OCI-LY1 (cell line): ENCODE data around the gene FYCO1.

ENCODE experiments used
- H2AFZ ChIP-seq: fragments of 200-600 bp; sonication (generic), shearing (Covaris generic); 2 replicates; pipeline ENCODE4 v1.6.0; 2014; ENCODE audit warnings: antibody characterized with exemption, mild to moderate bottlenecking, low read length
- H3F3A ChIP-seq: fragments of 200-600 bp; sonication (generic), shearing (Covaris generic); 2 replicates; pipeline ENCODE4 v1.6.0; 2014; ENCODE audit warnings: mild to moderate bottlenecking, antibody characterized with exemption, low read length, moderate library complexity; ENCODE audit not compliant: insufficient read depth
- H3K27ac ChIP-seq: fragments of 200-600 bp; sonication (generic); 2 replicates; pipeline ENCODE4 v1.5.1; 2014; ENCODE audit warnings: low read length, mixed run types, mild to moderate bottlenecking, low read depth; ENCODE audit not compliant: poor library complexity, severe bottlenecking
- H3K27me3 ChIP-seq: fragments of 200-600 bp; sonication (generic); 2 replicates; pipeline ENCODE4 v1.6.0; 2014; ENCODE audit warnings: antibody characterized with exemption, mild to moderate bottlenecking, low read length, moderate library complexity; ENCODE audit not compliant: insufficient read depth
- H3K36me3 ChIP-seq: fragments of 200-600 bp; sonication (generic); 2 replicates; pipeline ENCODE4 v1.6.1; 2014; ENCODE audit warnings: mild to moderate bottlenecking, antibody characterized with exemption, low read length, moderate library complexity, mixed read lengths; ENCODE audit not compliant: insufficient read depth
- H3K4me1 ChIP-seq: fragments of 200-600 bp; sonication (generic); 2 replicates; pipeline ENCODE4 v1.5.1; 2014; ENCODE audit warnings: mild to moderate bottlenecking, low read length, moderate library complexity; ENCODE audit not compliant: insufficient read depth, severe bottlenecking
- H3K4me2 ChIP-seq: fragments of 200-600 bp; sonication (generic), shearing (Covaris generic); 2 replicates; pipeline ENCODE4 v1.6.1; 2014; ENCODE audit warnings: low read length
- H3K4me3 ChIP-seq: fragments of 200-600 bp; sonication (generic); 2 replicates; pipeline ENCODE4 v1.5.1; 2014; ENCODE audit warnings: low read length, low read depth, mild to moderate bottlenecking, mixed read lengths; ENCODE audit not compliant: poor library complexity, severe bottlenecking
- H3K79me2 ChIP-seq: fragments of 200-600 bp; shearing (Covaris generic); 2 replicates; pipeline ENCODE4 v1.6.1; 2016; ENCODE audit warnings: mixed run types, low read length, mixed read lengths; ENCODE audit not compliant: insufficient read depth
- H3K9ac ChIP-seq: fragments of 200-600 bp; sonication (generic), shearing (Covaris generic); 2 replicates; pipeline ENCODE4 v1.6.1; 2014; ENCODE audit warnings: mild to moderate bottlenecking, low read length, mixed read lengths
- H3K9me2 ChIP-seq: fragments of 200-600 bp; sonication (generic), shearing (Covaris generic); 2 replicates; pipeline ENCODE4 v1.6.1; 2014; ENCODE audit warnings: low read depth, mild to moderate bottlenecking, low read length, mixed read lengths
- H3K9me3 ChIP-seq: fragments of 200-600 bp; shearing (Covaris generic); 2 replicates; pipeline ENCODE4 v1.6.1; 2014; ENCODE audit warnings: low read length, mixed read lengths
- H4K20me1 ChIP-seq: fragments of 200-600 bp; sonication (generic), shearing (Covaris generic); 2 replicates; pipeline ENCODE4 v1.6.0; 2016; ENCODE audit warnings: mild to moderate bottlenecking, low read length; ENCODE audit not compliant: insufficient read depth
- EZH2 ChIP-seq: fragments of 200-600 bp; sonication (generic), shearing (Covaris generic); IDR thresholded peaks from 2 replicates; pipeline ENCODE4 v1.8.0; 2017; ENCODE audit warnings: borderline replicate concordance, mixed run types, mild to moderate bottlenecking, antibody characterized with exemption, low read length, moderate library complexity, mixed read lengths
- TF ChIP-seq, protein P1 (sequence below): fragments of 200-600 bp; sonication (generic), shearing (Covaris generic); IDR thresholded peaks from 2 replicates; pipeline ENCODE4 v1.5.1; 2017; ENCODE audit warnings: mild to moderate bottlenecking, antibody characterized with exemption, low read length, moderate library complexity, mixed read lengths

FYCO1 gene

DNA sequence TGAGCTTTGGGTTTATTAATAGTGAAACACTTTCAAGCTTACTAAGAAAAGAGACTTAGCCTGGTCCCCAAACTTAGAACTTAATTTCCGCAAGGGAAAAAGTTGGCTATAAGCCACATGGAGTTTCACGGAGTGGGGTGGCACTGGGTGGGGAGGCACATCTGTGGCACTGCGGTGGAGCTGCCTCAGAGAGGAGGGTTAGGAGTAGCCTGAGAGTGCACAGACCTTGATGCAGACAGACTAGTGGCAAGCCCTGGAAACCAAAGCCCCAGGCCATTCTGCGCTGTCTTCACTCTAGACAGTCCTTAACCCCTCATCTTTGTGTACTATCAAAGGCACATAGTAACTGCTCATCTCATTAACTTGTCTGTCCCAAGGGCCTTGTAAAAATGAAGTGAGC, 30.4 kb downstream of the FYCO1 start:
- no peak for TF ChIP-seq EZH2
- TF ChIP-seq, protein P1, sequence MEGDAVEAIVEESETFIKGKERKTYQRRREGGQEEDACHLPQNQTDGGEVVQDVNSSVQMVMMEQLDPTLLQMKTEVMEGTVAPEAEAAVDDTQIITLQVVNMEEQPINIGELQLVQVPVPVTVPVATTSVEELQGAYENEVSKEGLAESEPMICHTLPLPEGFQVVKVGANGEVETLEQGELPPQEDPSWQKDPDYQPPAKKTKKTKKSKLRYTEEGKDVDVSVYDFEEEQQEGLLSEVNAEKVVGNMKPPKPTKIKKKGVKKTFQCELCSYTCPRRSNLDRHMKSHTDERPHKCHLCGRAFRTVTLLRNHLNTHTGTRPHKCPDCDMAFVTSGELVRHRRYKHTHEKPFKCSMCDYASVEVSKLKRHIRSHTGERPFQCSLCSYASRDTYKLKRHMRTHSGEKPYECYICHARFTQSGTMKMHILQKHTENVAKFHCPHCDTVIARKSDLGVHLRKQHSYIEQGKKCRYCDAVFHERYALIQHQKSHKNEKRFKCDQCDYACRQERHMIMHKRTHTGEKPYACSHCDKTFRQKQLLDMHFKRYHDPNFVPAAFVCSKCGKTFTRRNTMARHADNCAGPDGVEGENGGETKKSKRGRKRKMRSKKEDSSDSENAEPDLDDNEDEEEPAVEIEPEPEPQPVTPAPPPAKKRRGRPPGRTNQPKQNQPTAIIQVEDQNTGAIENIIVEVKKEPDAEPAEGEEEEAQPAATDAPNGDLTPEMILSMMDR: no peak
- Histone ChIP-seq H3K4me3 (no peak overlapping the region), H3K27ac (no peak overlapping the region), H3K9me3 (no peaks in the 10 kb centered on the region), H3K9me2 (no peaks in the 10 kb centered on the region), H3K79me2 (no peaks in the 10 kb centered on the region), H2AFZ (no peak overlapping the region), H3K4me2 (no peak overlapping the region), H3F3A (no peaks in the 10 kb centered on the region), H3K36me3 (peaks cover 98% of the 10 kb centered on the region), H3K4me1 (no peaks in the 10 kb centered on the region), H4K20me1 (no peaks in the 10 kb centered on the region), H3K9ac (no peak overlapping the region), H3K27me3 (no peaks in the 10 kb centered on the region)

DNA sequence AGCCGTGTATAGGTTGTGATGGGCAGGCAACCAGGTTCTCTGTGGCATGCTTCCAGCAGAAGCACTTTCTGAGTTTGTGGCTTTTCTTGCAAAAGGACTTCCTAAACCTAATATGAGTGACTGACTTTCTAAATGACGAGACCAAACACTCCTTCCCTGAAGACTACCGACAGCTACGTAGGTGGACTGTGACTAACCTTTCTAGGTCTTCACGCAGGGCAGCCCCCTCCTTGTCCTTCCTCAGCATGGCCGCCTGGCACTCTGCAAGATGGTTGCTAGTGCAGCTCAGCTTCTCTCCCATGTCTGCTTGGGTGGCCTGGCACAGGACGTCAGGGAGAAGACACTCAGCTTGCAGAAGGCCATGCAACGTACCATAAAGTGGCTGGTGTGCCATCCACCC, 31.5 kb downstream of the FYCO1 start:
- no peak overlapping the region for H3K27ac ChIP-seq
- TF ChIP-seq, protein P1: no peak
- TF ChIP-seq EZH2: no peak

DNA sequence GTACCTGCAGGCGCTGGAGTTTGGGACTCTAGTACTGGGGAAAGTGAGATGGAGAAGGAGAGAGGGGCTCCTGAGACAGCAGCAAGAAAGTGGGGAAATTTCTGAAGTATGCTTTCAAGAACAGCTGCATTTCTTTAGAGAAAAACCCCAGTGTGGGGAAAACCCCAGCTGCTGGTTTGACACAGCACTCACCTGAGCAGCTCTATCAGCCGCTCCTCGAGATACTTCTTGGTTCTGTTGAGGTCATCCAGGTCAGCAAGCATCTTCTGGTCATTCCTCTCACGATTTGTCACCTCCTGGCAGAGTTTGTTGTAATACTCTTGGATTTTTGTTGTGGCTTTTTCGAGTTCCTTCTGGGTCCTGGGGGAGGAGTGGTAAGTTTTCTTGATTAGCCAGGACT, 33.6 kb downstream of the FYCO1 start:
- Histone ChIP-seq H3K36me3 (peaks cover 99% of the 10 kb centered on the region), H3K9me2 (no peaks in the 10 kb centered on the region), H3K27ac (no peak overlapping the region), H3K27me3 (no peaks in the 10 kb centered on the region), H3F3A (no peaks in the 10 kb centered on the region), H3K4me3 (no peak overlapping the region), H3K9ac (no peak overlapping the region), H3K4me1 (no peaks in the 10 kb centered on the region), H3K79me2 (no peaks in the 10 kb centered on the region), H3K4me2 (no peak overlapping the region), H2AFZ (no peak overlapping the region), H3K9me3 (no peaks in the 10 kb centered on the region), H4K20me1 (no peaks in the 10 kb centered on the region)
- TF ChIP-seq, protein P1: no peak
- TF ChIP-seq EZH2: no peak

More for the DNA sequence above, 31.5 kb downstream of the FYCO1 start:
- Histone ChIP-seq H3K9me3 (no peaks in the 10 kb centered on the region), H4K20me1 (no peaks in the 10 kb centered on the region), H3K9me2 (no peaks in the 10 kb centered on the region), H3K4me2 (no peak overlapping the region), H3K4me3 (no peak overlapping the region), H3K4me1 (no peaks in the 10 kb centered on the region), H3K36me3 (peaks cover 98% of the 10 kb centered on the region), H3F3A (no peaks in the 10 kb centered on the region), H3K9ac (no peak overlapping the region), H2AFZ (no peak overlapping the region), H3K27me3 (no peaks in the 10 kb centered on the region), H3K79me2 (no peaks in the 10 kb centered on the region)
